Cardiac muscle cell (in vitro differentiated cells and primary cell): ENCODE measurements around the gene SGMS2. TPM values are rescaled to one million over a fixed set of nuclear protein-coding genes. Genes with fewer than 3 reads are reported as not detected.
A peak's percentile ranks its signal among the peaks of the same experiment; 100 is the strongest.

ENCODE experiments used
- DNase-seq, 2 donors: peaks; one replicate each; pipeline versions ENCODE4 v3.0.0 to v3.0.0-alpha.2; 2010 to 2017; ENCODE audit warnings: low read depth in 1 of 2, low spot score in 1 of 2
- H3K27ac ChIP-seq: fragments of 200-600 bp; sonication (generic); 2 replicates; pipeline ENCODE4 v1.5.1; 2016
- H3K27me3 ChIP-seq: fragments of 200-600 bp; sonication (generic); 2 replicates; pipeline ENCODE4 v1.6.0; 2016; ENCODE audit warnings: control low read depth
- H3K36me3 ChIP-seq: fragments of 200-600 bp; sonication (generic); 2 replicates; pipeline ENCODE4 v1.5.1; 2016; ENCODE audit warnings: control low read depth
- H3K4me1 ChIP-seq: fragments of 200-600 bp; sonication (generic); 2 replicates; pipeline ENCODE4 v1.8.1; 2017; ENCODE audit warnings: low read depth, mild to moderate bottlenecking, mixed run types
- H3K4me3 ChIP-seq: fragments of 200-600 bp; sonication (generic); 2 replicates; pipeline ENCODE4 v1.5.1; 2016; ENCODE audit warnings: mild to moderate bottlenecking
- H3K9me3 ChIP-seq: fragments of 200-600 bp; sonication (generic); 2 replicates; pipeline ENCODE4 v1.5.1; 2017; ENCODE audit warnings: low read depth, mild to moderate bottlenecking, control low read depth
- polyA plus RNA-seq: library from polyadenylated mRNA; unstranded; fragments of >200 nt; fragmentation: Nextera tagmentation; extraction: Ambion mirVana; gene quantifications from 2 replicates; pipeline ENCODE4 v1.2.1, GENCODE V29; 2016
- total RNA-seq: library from RNA; depleted of rRNA; stranded (reverse); fragments of >200 nt; gene quantifications from 2 replicates; pipeline ENCODE4 v1.2.3, GENCODE V29; 2016
- TF ChIP-seq, protein P1 (sequence below): IDR thresholded peaks from 2 replicates; pipeline ENCODE4 v1.5.1; 2012; ENCODE audit warnings: low read depth, mild to moderate bottlenecking, low read length

The SGMS2 gene
- total and polyA plus RNA-seq, 2 experiments from 2014 or later = 0.89 to 3.3 TPM

DNA sequence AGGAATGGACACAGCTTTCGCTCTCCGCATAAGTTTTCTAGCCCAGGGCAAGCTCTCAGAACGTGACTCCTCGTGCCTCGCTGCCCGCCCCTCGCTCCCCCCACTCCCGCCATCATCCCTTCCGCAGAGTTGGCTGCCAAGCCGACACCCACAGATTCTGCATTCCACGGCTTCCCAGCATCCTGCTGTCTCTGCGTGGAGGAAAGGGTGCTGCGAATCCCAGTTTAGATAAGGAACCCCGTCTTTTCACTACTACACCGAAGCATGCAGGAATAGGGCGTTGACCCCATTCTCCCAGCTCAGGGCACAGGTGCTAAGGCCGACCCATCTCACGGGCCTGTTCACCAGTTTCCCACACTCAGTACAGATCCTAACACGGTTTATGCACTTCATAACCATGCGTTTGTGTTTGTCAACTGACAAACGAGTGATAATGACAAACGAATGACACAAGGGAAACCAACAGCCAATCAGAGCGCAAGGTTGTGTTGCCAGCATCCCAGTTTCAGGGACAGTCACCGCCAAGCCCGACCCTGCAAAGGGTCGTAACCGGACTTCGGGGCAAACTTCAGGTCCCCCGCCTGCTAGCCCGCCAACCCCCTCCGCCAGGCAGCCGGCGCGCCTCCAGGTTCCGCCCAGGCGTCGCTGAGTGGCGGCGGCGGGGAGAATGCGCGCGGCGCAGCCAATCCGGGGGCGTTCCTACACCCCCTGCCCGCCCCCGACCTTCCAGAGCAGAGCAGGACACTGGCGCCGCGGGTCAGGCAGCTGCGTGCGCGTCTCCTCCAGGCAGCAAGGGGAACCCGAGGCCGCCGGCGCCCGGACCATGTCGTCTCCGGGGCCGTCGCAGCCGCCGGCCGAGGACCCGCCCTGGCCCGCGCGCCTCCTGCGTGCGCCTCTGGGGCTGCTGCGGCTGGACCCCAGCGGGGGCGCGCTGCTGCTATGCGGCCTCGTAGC, 106.4 kb downstream of the SGMS2 start, which contains the start of gene CYP2U1:
Gene CYP2U1, plus strand, starts transcription at position 729 of the 954 bp plus-strand sequence. Its CDS starts 95 bp downstream, at position 824.
- Histone ChIP-seq H3K36me3 (no peaks in the 10 kb centered on the region), H3K27ac (no peak within 1 kb of the TSS), H3K9me3 (no peaks in the 10 kb centered on the region), H3K4me3 (peak within 1 kb of the TSS; percentile 49), H3K27me3 (peaks cover 21% of the 10 kb centered on the region), H3K4me1 (no peaks in the 10 kb centered on the region)
- TF ChIP-seq, protein P1, sequence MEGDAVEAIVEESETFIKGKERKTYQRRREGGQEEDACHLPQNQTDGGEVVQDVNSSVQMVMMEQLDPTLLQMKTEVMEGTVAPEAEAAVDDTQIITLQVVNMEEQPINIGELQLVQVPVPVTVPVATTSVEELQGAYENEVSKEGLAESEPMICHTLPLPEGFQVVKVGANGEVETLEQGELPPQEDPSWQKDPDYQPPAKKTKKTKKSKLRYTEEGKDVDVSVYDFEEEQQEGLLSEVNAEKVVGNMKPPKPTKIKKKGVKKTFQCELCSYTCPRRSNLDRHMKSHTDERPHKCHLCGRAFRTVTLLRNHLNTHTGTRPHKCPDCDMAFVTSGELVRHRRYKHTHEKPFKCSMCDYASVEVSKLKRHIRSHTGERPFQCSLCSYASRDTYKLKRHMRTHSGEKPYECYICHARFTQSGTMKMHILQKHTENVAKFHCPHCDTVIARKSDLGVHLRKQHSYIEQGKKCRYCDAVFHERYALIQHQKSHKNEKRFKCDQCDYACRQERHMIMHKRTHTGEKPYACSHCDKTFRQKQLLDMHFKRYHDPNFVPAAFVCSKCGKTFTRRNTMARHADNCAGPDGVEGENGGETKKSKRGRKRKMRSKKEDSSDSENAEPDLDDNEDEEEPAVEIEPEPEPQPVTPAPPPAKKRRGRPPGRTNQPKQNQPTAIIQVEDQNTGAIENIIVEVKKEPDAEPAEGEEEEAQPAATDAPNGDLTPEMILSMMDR = no peak
- peak; percentile 84 to 88 for DNase-seq

- peak overlapping the region; percentile 49 for H3K4me3 ChIP-seq
- H3K4me1 ChIP-seq = no peaks in the 10 kb centered on the region
- H3K36me3 ChIP-seq = no peaks in the 10 kb centered on the region
- no peak overlapping the region for H3K27ac ChIP-seq
- peaks cover 21% of the 10 kb centered on the region for H3K27me3 ChIP-seq
- H3K9me3 ChIP-seq = no peaks in the 10 kb centered on the region
- DNase-seq = no peak
- TF ChIP-seq, protein P1 = no peak
Observed at GRCh38 chr4:107931775-107932321, 107.1 kb downstream of the SGMS2 start.

DNA sequence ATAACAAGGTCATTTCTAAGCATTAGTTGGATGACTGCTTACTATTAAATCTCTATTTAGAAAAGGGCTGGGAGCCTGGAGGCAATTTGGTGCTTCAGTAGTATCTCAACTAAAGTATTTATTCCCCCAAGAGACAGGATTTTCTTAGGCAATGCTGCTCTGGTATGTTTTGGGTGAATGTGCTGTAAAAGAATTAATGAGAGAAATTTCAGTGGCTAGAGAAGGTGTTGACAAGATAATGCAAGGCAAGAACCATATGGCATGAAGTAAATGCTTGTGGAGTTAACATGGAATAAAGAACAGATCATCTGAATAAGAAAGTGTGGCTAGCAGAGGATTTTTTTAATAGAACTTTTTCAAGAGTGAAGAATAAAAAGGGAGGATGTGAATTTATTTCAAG, 110.5 kb downstream of the SGMS2 start:
- no peak overlapping the region for H3K27ac ChIP-seq
- H3K9me3 ChIP-seq = no peaks in the 10 kb centered on the region
- H3K4me3 ChIP-seq = no peak overlapping the region
- H3K27me3 ChIP-seq = peaks cover 17% of the 10 kb centered on the region
- no peaks in the 10 kb centered on the region for H3K4me1 ChIP-seq
- DNase-seq = peak in 1 of 2 donors; percentile 41
- no peaks in the 10 kb centered on the region for H3K36me3 ChIP-seq
- TF ChIP-seq, protein P1 = no peak

DNA sequence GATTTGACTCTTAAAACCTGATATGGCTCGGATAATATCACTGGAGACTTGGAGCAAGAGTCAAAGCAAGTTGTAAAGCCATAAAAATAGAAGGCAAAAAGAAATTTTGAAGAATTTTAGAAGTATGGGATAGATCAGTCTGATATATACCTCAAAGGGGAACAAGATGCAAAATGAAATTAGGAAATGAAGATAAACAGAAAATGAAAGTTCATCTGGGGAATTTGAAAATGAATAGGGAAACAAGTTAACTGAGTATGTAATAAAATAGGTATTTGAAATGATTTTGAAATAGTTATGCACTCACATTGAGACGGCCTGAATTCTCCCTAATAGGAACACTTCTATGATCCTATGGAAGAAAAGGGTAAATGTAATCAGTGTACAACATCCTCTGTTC, 112.3 kb downstream of the SGMS2 start:
- Histone ChIP-seq H3K36me3 (no peaks in the 10 kb centered on the region), H3K27ac (no peak overlapping the region), H3K4me3 (no peak overlapping the region), H3K27me3 (peaks cover 13% of the 10 kb centered on the region), H3K4me1 (no peaks in the 10 kb centered on the region), H3K9me3 (no peaks in the 10 kb centered on the region)
- no peak for DNase-seq
- TF ChIP-seq, protein P1 = no peak

GRCh38 chr4:107939307-107939706, 114.6 kb downstream of the SGMS2 start:
- Histone ChIP-seq H3K9me3 (no peaks in the 10 kb centered on the region), H3K4me3 (no peak overlapping the region), H3K27me3 (no peaks in the 10 kb centered on the region), H3K36me3 (no peaks in the 10 kb centered on the region), H3K27ac (no peak overlapping the region), H3K4me1 (no peaks in the 10 kb centered on the region)
- DNase-seq = no peak
- TF ChIP-seq, protein P1 = no peak
